ENCODE measurements around the gene NCKAP5.

DNA sequence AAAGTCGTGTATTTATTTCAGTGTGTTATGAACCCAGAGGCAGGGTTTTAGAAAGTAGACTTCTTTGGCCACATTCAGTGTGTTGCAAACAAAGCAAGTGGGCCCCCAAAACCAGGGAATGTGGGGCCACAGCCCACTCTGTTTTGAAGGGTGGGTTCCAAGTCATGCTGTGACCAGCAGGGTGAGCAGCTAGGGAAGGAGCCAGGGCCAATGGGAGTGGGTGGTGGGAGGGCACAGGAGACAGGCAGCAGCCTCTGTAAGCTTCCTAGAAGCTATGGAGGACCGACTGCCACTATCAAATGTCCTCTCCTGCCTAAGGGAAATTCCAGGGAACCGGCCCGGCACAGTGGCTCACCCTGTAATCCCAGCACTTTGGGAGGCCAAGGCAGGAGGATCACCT is 847.9 kb downstream of the NCKAP5 start:
- TF ChIP-seq, protein P1, sequence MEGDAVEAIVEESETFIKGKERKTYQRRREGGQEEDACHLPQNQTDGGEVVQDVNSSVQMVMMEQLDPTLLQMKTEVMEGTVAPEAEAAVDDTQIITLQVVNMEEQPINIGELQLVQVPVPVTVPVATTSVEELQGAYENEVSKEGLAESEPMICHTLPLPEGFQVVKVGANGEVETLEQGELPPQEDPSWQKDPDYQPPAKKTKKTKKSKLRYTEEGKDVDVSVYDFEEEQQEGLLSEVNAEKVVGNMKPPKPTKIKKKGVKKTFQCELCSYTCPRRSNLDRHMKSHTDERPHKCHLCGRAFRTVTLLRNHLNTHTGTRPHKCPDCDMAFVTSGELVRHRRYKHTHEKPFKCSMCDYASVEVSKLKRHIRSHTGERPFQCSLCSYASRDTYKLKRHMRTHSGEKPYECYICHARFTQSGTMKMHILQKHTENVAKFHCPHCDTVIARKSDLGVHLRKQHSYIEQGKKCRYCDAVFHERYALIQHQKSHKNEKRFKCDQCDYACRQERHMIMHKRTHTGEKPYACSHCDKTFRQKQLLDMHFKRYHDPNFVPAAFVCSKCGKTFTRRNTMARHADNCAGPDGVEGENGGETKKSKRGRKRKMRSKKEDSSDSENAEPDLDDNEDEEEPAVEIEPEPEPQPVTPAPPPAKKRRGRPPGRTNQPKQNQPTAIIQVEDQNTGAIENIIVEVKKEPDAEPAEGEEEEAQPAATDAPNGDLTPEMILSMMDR (IDR thresholded peaks at IDR 0.05) = no peak
- no peak for TF ChIP-seq EZH2 (IDR thresholded peaks at IDR 0.05; ENCODE audit: borderline replicate concordance, insufficient read depth, low read depth, low read length, poor library complexity, severe bottlenecking)
